Urinary bladder (tissue), 4 donors: ENCODE measurements around the gene NDUFA5. TPM values are rescaled to one million over a fixed set of nuclear protein-coding genes. Genes with fewer than 3 reads are reported as not detected.
"Not testable (repeated sequence)": the region's sequence is repeated elsewhere in the genome, so short reads cannot be mapped to it uniquely, and the experiment has no call there.

Experiments
- DNase-seq: peaks from one replicate; pipeline ENCODE4 v3.0.0-alpha.2; 2015; ENCODE audit errors: extremely low spot score
- H3K27ac ChIP-seq: one replicate; pipeline ENCODE4 v1.5.1; 2013; ENCODE audit warnings: low read depth, mild to moderate bottlenecking, moderate library complexity
- H3K36me3 ChIP-seq: one replicate; pipeline ENCODE4 v1.6.1; 2013; ENCODE audit warnings: mild to moderate bottlenecking, moderate library complexity; ENCODE audit not compliant: insufficient read depth
- H3K4me1 ChIP-seq: one replicate; pipeline ENCODE4 v1.6.1; 2013; ENCODE audit warnings: mild to moderate bottlenecking, moderate library complexity; ENCODE audit not compliant: insufficient read depth
- H3K4me3 ChIP-seq: one replicate; pipeline ENCODE4 v1.5.1; 2013; ENCODE audit warnings: low read depth, low read length
- WGBS: extraction: QIAGEN DNeasy Blood & Tissue Kit; methylation state at CpG from one replicate; pipeline ENCODE4 v1.1.7; 2013; 5-methylcytosine and 5-hydroxymethylcytosine counted together
- polyA plus RNA-seq: library from polyadenylated mRNA; stranded (reverse); fragments of 200-250 nt; gene quantifications from one replicate; pipeline ENCODE4 v1.2.3, GENCODE V29; 2013
- total RNA-seq: library from RNA; depleted of rRNA; stranded (reverse); fragments of >200 nt; gene quantifications from one replicate; pipeline ENCODE4 v1.2.3, GENCODE V29; 2014
- donor health status: healthy with polysubstance abuse.
- donor health status: healthy.

NDUFA5 gene
- total and polyA plus RNA-seq, 2 donors, result 92.9 to 123 TPM

- no peak for DNase-seq
- WGBS, result 98% methylated on average over 1 of the region's 1 CpG
- Histone ChIP-seq H3K27ac (no peak overlapping the region), H3K4me3 (no peak overlapping the region), H3K4me1 (no peaks in the 10 kb centered on the region), H3K36me3 (no peaks in the 10 kb centered on the region)
Measured at GRCh38 chr7:123538897-123539296, 18.7 kb downstream of the NDUFA5 start.

GRCh38 chr7:123538189-123538714, 19.4 kb downstream of the NDUFA5 start:
- WGBS, result 68% methylated on average over 7 of the region's 7 CpGs
- no peaks in the 10 kb centered on the region for H3K36me3 ChIP-seq
- no peaks in the 10 kb centered on the region for H3K4me1 ChIP-seq
- no peak overlapping the region for H3K27ac ChIP-seq
- no peak overlapping the region for H3K4me3 ChIP-seq
- no peak for DNase-seq

GRCh38 chr7:123537026-123537642, 20.5 kb downstream of the NDUFA5 start:
- 48% methylated on average over 3 of the region's 3 CpGs for WGBS
- Histone ChIP-seq H3K4me3 (no peak overlapping the region), H3K36me3 (no peaks in the 10 kb centered on the region), H3K27ac (no peak overlapping the region), H3K4me1 (no peaks in the 10 kb centered on the region)
- no peak for DNase-seq

- 91% methylated on average over 12 of the region's 12 CpGs for WGBS
- DNase-seq, result no peak
- peak overlapping the region; percentile 25 for H3K4me3 ChIP-seq
- H3K4me1 ChIP-seq, result no peaks in the 10 kb centered on the region
- no peak overlapping the region for H3K27ac ChIP-seq
- no peaks in the 10 kb centered on the region for H3K36me3 ChIP-seq
Measured at GRCh38 chr7:123535517-123535916, 22.1 kb downstream of the NDUFA5 start.

- peak within 1 kb of the TSS; percentile 50 for H3K4me3 ChIP-seq
- H3K27ac ChIP-seq, result peak within 1 kb of the TSS; percentile 96
- peak; percentile 97 for DNase-seq
- no peaks in the 10 kb centered on the region for H3K4me1 ChIP-seq
- 1% methylated on average over 54 of the region's 54 CpGs for WGBS
- no peaks in the 10 kb centered on the region for H3K36me3 ChIP-seq
Measured at GRCh38 chr7:123534383-123535260, 23.0 kb downstream of the NDUFA5 start, which contains the start of gene IQUB. TSS of gene IQUB (minus strand) at chr7:123534595. CDS start at chr7:123512340, 22,255 bp downstream.

- DNase-seq, result no peak
- Histone ChIP-seq H3K36me3 (no peaks in the 10 kb centered on the region), H3K4me1 (no peaks in the 10 kb centered on the region), H3K4me3 (peak overlapping the region; percentile 50), H3K27ac (peak overlapping the region; percentile 3)
- 4% methylated on average over 9 of the region's 9 CpGs for WGBS
Measured at GRCh38 chr7:123533929-123534382, 23.7 kb downstream of the NDUFA5 start.

GRCh38 chr7:123533553-123533917, 24.1 kb downstream of the NDUFA5 start:
- H3K4me3 ChIP-seq, result no peak overlapping the region
- no peaks in the 10 kb centered on the region for H3K36me3 ChIP-seq
- H3K27ac ChIP-seq, result no peak overlapping the region
- 84% methylated on average over 3 of the region's 3 CpGs for WGBS
- no peak for DNase-seq
- H3K4me1 ChIP-seq, result no peaks in the 10 kb centered on the region

- 3% methylated on average over 27 of the region's 33 CpGs for WGBS
- not testable (repeated sequence) for H3K27ac ChIP-seq, DNase-seq, H3K4me1 ChIP-seq, H3K36me3 ChIP-seq
- H3K4me3 ChIP-seq, result peak overlapping the region; percentile 22
Measured at GRCh38 chr7:123532788-123533552, 24.6 kb downstream of the NDUFA5 start.

GRCh38 chr7:123532343-123532742, 25.3 kb downstream of the NDUFA5 start:
- not testable (repeated sequence) for H3K36me3 ChIP-seq, H3K4me1 ChIP-seq, DNase-seq, H3K27ac ChIP-seq, H3K4me3 ChIP-seq
- 30% methylated on average over 5 of the region's 14 CpGs for WGBS

- DNase-seq, H3K27ac ChIP-seq, H3K4me3 ChIP-seq, H3K36me3 ChIP-seq, H3K4me1 ChIP-seq: not testable (repeated sequence)
- 96% methylated on average over 13 of the region's 13 CpGs for WGBS
Measured at GRCh38 chr7:123530035-123530591, 27.5 kb downstream of the NDUFA5 start.

- H3K36me3 ChIP-seq, result no peaks in the 10 kb centered on the region
- H3K27ac ChIP-seq, result no peak overlapping the region
- no peak overlapping the region for H3K4me3 ChIP-seq
- no peaks in the 10 kb centered on the region for H3K4me1 ChIP-seq
- WGBS, result 93% methylated on average over 5 of the region's 5 CpGs
- no peak for DNase-seq
Measured at GRCh38 chr7:123528265-123528664, 29.4 kb downstream of the NDUFA5 start.

GRCh38 chr7:123527712-123528225, 29.8 kb downstream of the NDUFA5 start:
- not testable (repeated sequence) for H3K36me3 ChIP-seq, H3K4me3 ChIP-seq, DNase-seq, H3K4me1 ChIP-seq, H3K27ac ChIP-seq
- WGBS, result 80% methylated on average over 19 of the region's 24 CpGs

- not testable (repeated sequence) for H3K36me3 ChIP-seq, H3K4me1 ChIP-seq, H3K4me3 ChIP-seq, DNase-seq, H3K27ac ChIP-seq
- 95% methylated on average over 6 of the region's 7 CpGs for WGBS
Measured at GRCh38 chr7:123526533-123526932, 31.1 kb downstream of the NDUFA5 start.
